A673 (cell line): ENCODE results near the gene CFAP100. TPM values are rescaled to one million over a fixed set of nuclear protein-coding genes. Genes with fewer than 3 reads are reported as not detected.

Source experiments
- BruUV-seq: library from RNA; stranded (reverse); fragments of 400-500 nt; replicated peaks from 2 replicates; lab custom pipeline; 2021; lab: Mats Ljungman, UMichigan
- CTCF ChIA-PET: fragments of 300-600 bp; sonication (Branson Sonifier 250); formaldehyde crosslinking; loops from one replicate; lab custom pipeline; 2022; ENCODE audit warnings: antibody characterized with exemption; lab: Charles Lee
- POLR2A ChIA-PET: fragments of 300-600 bp; sonication (Branson Sonifier 250); formaldehyde crosslinking; loops from one replicate; lab custom pipeline; 2022; ENCODE audit warnings: antibody characterized with exemption; ENCODE audit not compliant: low non-redundant PET; lab: Charles Lee
- DNase-seq: peaks from one replicate; pipeline ENCODE4 v3.0.0-alpha.2; 2015; ENCODE audit warnings: low spot score
- H3K27ac ChIP-seq: fragments of 200-600 bp; sonication (generic); 2 replicates; pipeline ENCODE4 v1.5.1; 2016; ENCODE audit warnings: mixed run types, low read depth, mild to moderate bottlenecking, mixed read lengths, antibody characterized with exemption, low read length; ENCODE audit not compliant: poor library complexity, severe bottlenecking
- H3K27me3 ChIP-seq: fragments of 200-600 bp; sonication (generic); replicated peaks from 2 replicates; pipeline ENCODE4 v1.6.1; 2017; ENCODE audit warnings: mixed run types, low read depth, mild to moderate bottlenecking, mixed read lengths, antibody characterized with exemption, low read length; ENCODE audit not compliant: insufficient read depth, poor library complexity
- H3K36me3 ChIP-seq: fragments of 200-600 bp; sonication (generic); 2 replicates; pipeline ENCODE4 v1.6.1; 2016; ENCODE audit warnings: mixed run types, mild to moderate bottlenecking, mixed read lengths, antibody characterized with exemption, low read length; ENCODE audit not compliant: insufficient read depth, poor library complexity, severe bottlenecking
- H3K4me1 ChIP-seq: fragments of 200-600 bp; sonication (generic); 2 replicates; pipeline ENCODE4 v1.6.1; 2017; ENCODE audit warnings: mixed run types, mild to moderate bottlenecking, mixed read lengths, antibody characterized with exemption, low read length; ENCODE audit not compliant: insufficient read depth, poor library complexity, severe bottlenecking
- H3K4me3 ChIP-seq: fragments of 200-600 bp; sonication (generic); 2 replicates; pipeline ENCODE4 v1.5.1; 2016; ENCODE audit warnings: low read depth, mixed run types, mild to moderate bottlenecking, mixed read lengths, low read length; ENCODE audit not compliant: poor library complexity, severe bottlenecking
- H3K9me3 ChIP-seq: fragments of 200-600 bp; sonication (generic); 2 replicates; pipeline ENCODE4 v1.6.1; 2016; ENCODE audit warnings: mixed run types, low read depth, mild to moderate bottlenecking, mixed read lengths, antibody characterized with exemption, low read length; ENCODE audit not compliant: poor library complexity, severe bottlenecking
- EZH2 ChIP-seq: fragments of 200-600 bp; sonication (generic); IDR thresholded peaks from 2 replicates; pipeline ENCODE4 v1.6.1; 2017; ENCODE audit warnings: borderline replicate concordance, low read depth, mild to moderate bottlenecking, mixed read lengths, antibody characterized with exemption, low read length; ENCODE audit not compliant: poor library complexity, severe bottlenecking
- intact Hi-C: fragments of 100-400 bp; cut with micrococcal nuclease; formaldehyde crosslinking; loops from one replicate; pipeline ENCODE4 v1.10.0; 2022; ENCODE audit not compliant: unreplicated experiment
- total RNA-seq: library from RNA; stranded (reverse); gene quantifications from 2 replicates; pipeline ENCODE4 v1.2.3, GENCODE V29; 2021
- TF ChIP-seq, protein P1 (sequence below): fragments of 300-800, 200-600 bp; sonication (generic); conservative IDR thresholded peaks from 2 replicates; pipeline ENCODE4 v1.5.1; 2017; ENCODE audit warnings: low read depth, mild to moderate bottlenecking, antibody characterized with exemption, low read length, moderate library complexity, mixed read lengths

The CFAP100 gene
- total RNA-seq, 1 experiment from 2014 or later, result not detected

DNA sequence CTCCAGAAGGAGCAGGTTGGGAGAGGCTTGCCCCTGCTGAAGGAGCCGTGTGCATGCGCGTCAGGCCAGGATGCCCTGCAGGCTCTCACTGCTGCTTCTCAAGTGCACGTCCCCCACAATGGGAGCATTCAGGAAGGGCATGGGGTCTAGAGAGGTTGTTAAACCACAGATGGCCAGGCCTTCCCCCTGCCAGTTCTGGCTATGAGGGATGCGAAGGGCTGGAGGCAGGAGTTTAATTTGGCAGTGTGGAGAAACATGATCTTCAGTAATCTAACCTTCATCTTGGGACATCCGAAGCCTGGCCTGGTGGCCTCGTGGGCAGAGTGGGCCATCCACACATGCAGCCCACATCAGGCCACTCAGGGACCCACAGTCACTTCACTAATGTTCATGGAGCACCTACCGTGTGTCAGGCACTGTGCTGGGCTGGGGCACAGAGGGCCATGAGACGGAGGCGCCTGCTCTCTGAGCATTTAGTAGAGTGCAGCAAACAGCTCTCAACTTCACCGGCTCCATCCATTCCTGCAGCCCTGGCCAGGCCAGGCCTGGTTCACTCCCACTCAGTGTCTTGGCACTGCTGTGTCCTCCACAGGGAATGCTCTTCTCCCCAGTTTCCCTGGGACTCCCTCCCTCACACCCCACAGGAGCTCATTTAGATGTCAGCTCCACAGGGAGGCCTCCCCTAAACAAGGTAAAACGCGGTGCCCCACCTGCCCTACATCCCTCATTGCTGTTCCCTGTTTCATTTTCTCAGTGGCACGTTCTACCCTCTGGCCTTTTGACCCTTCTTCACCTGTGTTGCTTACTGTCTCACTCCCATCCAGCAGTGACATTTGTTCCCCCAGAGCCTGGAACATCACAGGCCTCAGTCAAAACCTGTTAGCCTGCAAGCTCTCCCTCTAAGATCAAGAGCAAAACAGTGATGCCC is 4.0 kb downstream of the CFAP100 start:
- intact Hi-C loops, result no loop called here
- TF ChIP-seq, protein P1, sequence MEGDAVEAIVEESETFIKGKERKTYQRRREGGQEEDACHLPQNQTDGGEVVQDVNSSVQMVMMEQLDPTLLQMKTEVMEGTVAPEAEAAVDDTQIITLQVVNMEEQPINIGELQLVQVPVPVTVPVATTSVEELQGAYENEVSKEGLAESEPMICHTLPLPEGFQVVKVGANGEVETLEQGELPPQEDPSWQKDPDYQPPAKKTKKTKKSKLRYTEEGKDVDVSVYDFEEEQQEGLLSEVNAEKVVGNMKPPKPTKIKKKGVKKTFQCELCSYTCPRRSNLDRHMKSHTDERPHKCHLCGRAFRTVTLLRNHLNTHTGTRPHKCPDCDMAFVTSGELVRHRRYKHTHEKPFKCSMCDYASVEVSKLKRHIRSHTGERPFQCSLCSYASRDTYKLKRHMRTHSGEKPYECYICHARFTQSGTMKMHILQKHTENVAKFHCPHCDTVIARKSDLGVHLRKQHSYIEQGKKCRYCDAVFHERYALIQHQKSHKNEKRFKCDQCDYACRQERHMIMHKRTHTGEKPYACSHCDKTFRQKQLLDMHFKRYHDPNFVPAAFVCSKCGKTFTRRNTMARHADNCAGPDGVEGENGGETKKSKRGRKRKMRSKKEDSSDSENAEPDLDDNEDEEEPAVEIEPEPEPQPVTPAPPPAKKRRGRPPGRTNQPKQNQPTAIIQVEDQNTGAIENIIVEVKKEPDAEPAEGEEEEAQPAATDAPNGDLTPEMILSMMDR, result no peak
- TF ChIP-seq EZH2, result no peak
- ChIA-PET CTCF (no interaction called here), POLR2A (no interaction called here)
- no peaks in the 10 kb centered on the region for H3K27me3 ChIP-seq
- no peaks in the 10 kb centered on the region for H3K9me3 ChIP-seq
- H3K4me1 ChIP-seq, result no peaks in the 10 kb centered on the region
- H3K27ac ChIP-seq, result no peak overlapping the region
- no peak overlapping the region for H3K4me3 ChIP-seq
- no peaks in the 10 kb centered on the region for H3K36me3 ChIP-seq
- no TSS peak for BruUV-seq
- DNase-seq, result no peak

DNA sequence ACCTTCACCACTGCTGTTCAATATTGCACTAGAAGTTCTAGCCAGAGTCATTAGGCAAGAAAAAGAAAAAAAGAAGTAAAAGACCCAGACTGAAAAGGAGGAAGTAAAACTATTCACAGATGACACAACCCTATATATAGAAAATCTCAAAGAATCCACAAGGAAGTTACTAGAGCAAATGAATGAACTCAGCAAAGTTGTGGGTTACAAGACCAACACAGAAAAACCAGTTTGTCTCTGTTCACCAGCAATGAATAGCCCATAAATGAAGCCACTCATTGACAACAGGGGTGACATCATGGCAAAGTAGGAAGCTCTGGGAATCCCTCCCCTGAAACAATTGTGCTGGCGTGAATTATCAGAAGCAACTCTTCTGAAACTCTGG is 4.6 kb downstream of the CFAP100 start:
- intact Hi-C loops, result no loop called here
- Histone ChIP-seq H3K9me3 (no peaks in the 10 kb centered on the region), H3K36me3 (no peaks in the 10 kb centered on the region), H3K27ac (no peak overlapping the region), H3K27me3 (no peaks in the 10 kb centered on the region), H3K4me1 (no peaks in the 10 kb centered on the region), H3K4me3 (no peak overlapping the region)
- TF ChIP-seq EZH2, result no peak
- ChIA-PET CTCF (no interaction called here), POLR2A (no interaction called here)
- no peak for DNase-seq
- no TSS peak for BruUV-seq

DNA sequence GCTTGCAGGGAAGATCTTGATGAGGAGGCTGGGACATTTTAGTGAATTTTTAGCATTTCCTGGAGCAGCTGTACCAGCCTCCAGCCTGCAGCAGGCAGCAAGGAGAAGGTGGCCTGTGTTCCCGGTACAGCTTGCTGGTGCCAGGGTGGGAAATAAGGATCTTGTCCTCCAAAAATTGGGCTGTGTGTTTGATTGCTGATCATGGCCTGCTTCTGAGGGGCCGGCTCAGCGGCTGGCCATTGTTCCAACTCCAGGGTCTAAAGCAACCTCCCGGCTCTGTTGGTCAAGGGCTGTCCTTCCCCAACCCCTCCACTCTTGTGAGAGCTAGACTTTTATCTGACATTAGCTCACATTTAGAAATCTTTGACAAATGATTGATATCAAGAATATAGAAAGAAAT is 5.0 kb downstream of the CFAP100 start:
- TF ChIP-seq, protein P1, result no peak
- Histone ChIP-seq H3K27me3 (no peaks in the 10 kb centered on the region), H3K36me3 (no peaks in the 10 kb centered on the region), H3K4me3 (no peak overlapping the region), H3K27ac (no peak overlapping the region), H3K9me3 (no peaks in the 10 kb centered on the region), H3K4me1 (no peaks in the 10 kb centered on the region)
- DNase-seq, result no peak
- CTCF ChIA-PET, result no interaction called here
- intact Hi-C loops, result no loop called here
- no TSS peak for BruUV-seq
- POLR2A ChIA-PET, result no interaction called here
